Transverse colon (tissue), 4 donors: ENCODE results near the gene SLC24A4.

Experiments
- CTCF ChIP-seq, 5 experiments: fragments of 200-600 bp in 3 of 5; fragments of 450-650 bp in 2 of 5; sonication (generic) in 3 of 5; IDR thresholded peaks; 1 replicate in 2 of 5; 2 replicates in 3 of 5; pipeline ENCODE4 v1.5.1; 2016 to 2017; ENCODE audit warnings: antibody characterized with exemption in 5 of 5, inconsistent platforms in 3 of 5, mild to moderate bottlenecking in 2 of 5, moderate library complexity in 1 of 5
- POLR2AphosphoS5 ChIP-seq, 3 donors: sonication (generic); formaldehyde crosslinking; IDR thresholded peaks; one replicate each; pipeline ENCODE4 v1.6.1; 2016; ENCODE audit warnings: antibody characterized with exemption in 3 of 3

GRCh38 chr14:92362781-92363235 is 39.8 kb downstream of the SLC24A4 start:
- TF ChIP-seq CTCF (IDR thresholded peaks at IDR 0.05) (no peak), POLR2AphosphoS5 (IDR thresholded peaks at IDR 0.05) (no peak)
